WTC11 (cell line): ENCODE measurements around the gene PUS1. TPM values are rescaled to one million over a fixed set of nuclear protein-coding genes. Genes with fewer than 3 reads are reported as not detected.

ENCODE experiments used
- ATAC-seq: fragments of 200-7000 bp; cut with Tn5 transposase; 2 replicates; pipeline ENCODE4 v1.10.0; 2021; ENCODE audit warnings: mild to moderate bottlenecking, moderate library complexity
- CTCF ChIA-PET: fragments of 300-600 bp; sonication (Branson Sonifier 250); formaldehyde crosslinking; loops from one replicate; lab custom pipeline; 2021; ENCODE audit warnings: antibody characterized with exemption; lab: Charles Lee
- POLR2A ChIA-PET: fragments of 350-600 bp; sonication (Branson Sonifier 250); formaldehyde crosslinking; loops from one replicate; lab custom pipeline; 2021; ENCODE audit warnings: antibody characterized with exemption; lab: Charles Lee
- DNase-seq: peaks from one replicate; pipeline ENCODE4 v3.0.0; 2021; ENCODE audit warnings: low spot score
- H3K27ac Mint-ChIP-seq: 2 replicates; pipeline ENCODE4 v1.8.0; 2021; ENCODE audit warnings: mixed read lengths
- H3K27me3 Mint-ChIP-seq: 2 replicates; pipeline ENCODE4 v1.8.0; 2021; ENCODE audit warnings: low read depth, mild to moderate bottlenecking, moderate library complexity, mixed read lengths
- H3K36me3 Mint-ChIP-seq: 2 replicates; pipeline ENCODE4 v1.8.0; 2021; ENCODE audit warnings: mixed read lengths
- H3K4me1 Mint-ChIP-seq: 2 replicates; pipeline ENCODE4 v1.8.0; 2022; ENCODE audit warnings: mixed read lengths
- H3K4me3 Mint-ChIP-seq: 2 replicates; pipeline ENCODE4 v1.8.0; 2021; ENCODE audit warnings: mild to moderate bottlenecking, moderate library complexity, mixed read lengths
- H3K9me3 Mint-ChIP-seq: 2 replicates; pipeline ENCODE4 v1.8.0; 2021; ENCODE audit warnings: mixed read lengths
- AR ChIP-seq: fragments of 250-450 bp; sonication (Bioruptor Pico); IDR thresholded peaks from 2 replicates; pipeline ENCODE4 v1.9.0; 2021; ENCODE audit warnings: mild to moderate bottlenecking
- ATF2 ChIP-seq: sonication (generic); formaldehyde crosslinking; IDR thresholded peaks from 2 replicates; pipeline ENCODE4 v1.8.1; 2022; ENCODE audit warnings: low read depth, missing genetic modification reagents, borderline replicate concordance
- ELF4 ChIP-seq: sonication (generic); formaldehyde crosslinking; IDR thresholded peaks from 2 replicates; pipeline ENCODE4 v1.8.1; 2022; ENCODE audit warnings: low read depth, mild to moderate bottlenecking, moderate library complexity, missing genetic modification reagents
- EMX1 ChIP-seq: fragments of 250-450 bp; sonication (Bioruptor Pico); IDR thresholded peaks from 2 replicates; pipeline ENCODE4 v1.8.0; 2021; ENCODE audit warnings: mild to moderate bottlenecking
- ERG ChIP-seq: fragments of 250-450 bp; sonication (Bioruptor Pico); IDR thresholded peaks from 2 replicates; pipeline ENCODE4 v1.8.0; 2021; ENCODE audit warnings: mild to moderate bottlenecking
- ESRRA ChIP-seq: sonication (generic); formaldehyde crosslinking; IDR thresholded peaks from 2 replicates; pipeline ENCODE4 v1.8.1; 2022; ENCODE audit warnings: mild to moderate bottlenecking, missing genetic modification reagents, borderline replicate concordance
- GABPB1 ChIP-seq: sonication (generic); formaldehyde crosslinking; IDR thresholded peaks from 2 replicates; pipeline ENCODE4 v1.8.1; 2023; ENCODE audit warnings: mild to moderate bottlenecking, missing genetic modification reagents
- IRF1 ChIP-seq: sonication (generic); formaldehyde crosslinking; IDR thresholded peaks from 2 replicates; pipeline ENCODE4 v1.8.0; 2023; ENCODE audit warnings: missing genetic modification reagents
- MLX ChIP-seq: sonication (generic); formaldehyde crosslinking; IDR thresholded peaks from 2 replicates; pipeline ENCODE4 v1.8.1; 2023; ENCODE audit warnings: mild to moderate bottlenecking, missing genetic modification reagents, moderate library complexity
- MYBL2 ChIP-seq: sonication (generic); formaldehyde crosslinking; IDR thresholded peaks from 2 replicates; pipeline ENCODE4 v1.8.1; 2023; ENCODE audit warnings: mild to moderate bottlenecking, moderate library complexity, missing genetic modification reagents
- SMAD3 ChIP-seq: sonication (generic); formaldehyde crosslinking; IDR thresholded peaks from 2 replicates; pipeline ENCODE4 v1.8.0; 2022; ENCODE audit warnings: missing genetic modification reagents, mild to moderate bottlenecking, borderline replicate concordance
- TEAD4 ChIP-seq: sonication (generic); formaldehyde crosslinking; IDR thresholded peaks from 2 replicates; pipeline ENCODE4 v1.8.0; 2022; ENCODE audit warnings: mild to moderate bottlenecking, missing genetic modification reagents
- USF1 ChIP-seq: sonication (generic); formaldehyde crosslinking; IDR thresholded peaks from 2 replicates; pipeline ENCODE4 v1.8.0; 2022; ENCODE audit warnings: mild to moderate bottlenecking, missing genetic modification reagents
- USF2 ChIP-seq: sonication (generic); formaldehyde crosslinking; IDR thresholded peaks from 2 replicates; pipeline ENCODE4 v1.8.1; 2023; ENCODE audit warnings: mild to moderate bottlenecking, missing genetic modification reagents, moderate library complexity
- ZNF232 ChIP-seq: sonication (generic); formaldehyde crosslinking; IDR thresholded peaks from 2 replicates; pipeline ENCODE4 v1.8.0; 2022; ENCODE audit warnings: mild to moderate bottlenecking, missing genetic modification reagents
- ZNF396 ChIP-seq: fragments of 250-450 bp; sonication (Bioruptor Pico); IDR thresholded peaks from 2 replicates; pipeline ENCODE4 v1.8.0; 2021; ENCODE audit warnings: mild to moderate bottlenecking, moderate library complexity, borderline replicate concordance
- ZNF423 ChIP-seq: fragments of 250-450 bp; sonication (Bioruptor Pico); IDR thresholded peaks from 2 replicates; pipeline ENCODE4 v2.1.2; 2022; ENCODE audit warnings: mild to moderate bottlenecking, moderate library complexity
- total RNA-seq: library from RNA; stranded (reverse); gene quantifications from 3 replicates; pipeline ENCODE4 v1.2.3, GENCODE V29; 2021
- TF ChIP-seq, protein P1 (sequence below): sonication (generic); formaldehyde crosslinking; IDR thresholded peaks from 2 replicates; pipeline ENCODE4 v1.8.0; 2022; ENCODE audit warnings: mild to moderate bottlenecking, missing genetic modification reagents

The PUS1 gene
- total RNA-seq, 1 experiment from 2014 or later: 97.4 TPM

GRCh38 chr12:131965073-131965472 lies 36.0 kb downstream of the PUS1 start (continued):
- TF ChIP-seq, protein P1, sequence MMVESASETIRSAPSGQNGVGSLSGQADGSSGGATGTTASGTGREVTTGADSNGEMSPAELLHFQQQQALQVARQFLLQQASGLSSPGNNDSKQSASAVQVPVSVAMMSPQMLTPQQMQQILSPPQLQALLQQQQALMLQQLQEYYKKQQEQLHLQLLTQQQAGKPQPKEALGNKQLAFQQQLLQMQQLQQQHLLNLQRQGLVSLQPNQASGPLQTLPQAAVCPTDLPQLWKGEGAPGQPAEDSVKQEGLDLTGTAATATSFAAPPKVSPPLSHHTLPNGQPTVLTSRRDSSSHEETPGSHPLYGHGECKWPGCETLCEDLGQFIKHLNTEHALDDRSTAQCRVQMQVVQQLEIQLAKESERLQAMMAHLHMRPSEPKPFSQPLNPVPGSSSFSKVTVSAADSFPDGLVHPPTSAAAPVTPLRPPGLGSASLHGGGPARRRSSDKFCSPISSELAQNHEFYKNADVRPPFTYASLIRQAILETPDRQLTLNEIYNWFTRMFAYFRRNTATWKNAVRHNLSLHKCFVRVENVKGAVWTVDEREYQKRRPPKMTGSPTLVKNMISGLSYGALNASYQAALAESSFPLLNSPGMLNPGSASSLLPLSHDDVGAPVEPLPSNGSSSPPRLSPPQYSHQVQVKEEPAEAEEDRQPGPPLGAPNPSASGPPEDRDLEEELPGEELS (CRISPR knock-in tag): no peak
- TF ChIP-seq AR (CRISPR knock-in tag) (no peak), USF2 (CRISPR knock-in tag) (no peak), MLX (CRISPR knock-in tag) (no peak), GABPB1 (CRISPR knock-in tag) (no peak)
- TF ChIP-seq, all 79 proteins: peak for 0

DNA sequence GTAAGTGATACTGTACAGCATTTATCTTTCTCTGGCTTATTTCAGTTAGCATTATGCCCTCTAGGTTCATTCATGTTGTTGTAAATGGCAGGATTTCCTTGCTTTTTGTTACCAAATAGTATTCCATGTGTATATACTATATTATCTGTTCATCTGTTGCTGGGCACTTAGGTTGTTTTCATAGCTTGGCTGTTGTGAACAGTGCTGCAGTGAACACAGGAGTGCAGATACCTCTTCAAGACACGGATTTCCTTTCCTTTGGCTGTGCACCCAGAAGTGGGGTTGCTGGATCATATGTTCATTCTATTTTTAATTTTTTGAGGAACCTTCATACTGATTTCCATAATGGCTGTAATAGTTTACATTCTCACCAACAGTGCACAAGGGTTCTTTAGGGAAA lies 42.1 kb downstream of the PUS1 start:
- no peaks in the 10 kb centered on the region for H3K27me3 Mint-ChIP-seq
- CTCF ChIA-PET: no interaction called here
- TF ChIP-seq ERG (CRISPR knock-in tag) (no peak), SMAD3 (CRISPR knock-in tag) (no peak), ELF4 (CRISPR knock-in tag) (no peak), MYBL2 (CRISPR knock-in tag) (no peak), ZNF396 (CRISPR knock-in tag) (no peak), ZNF232 (no peak), IRF1 (CRISPR knock-in tag) (no peak), TEAD4 (CRISPR knock-in tag) (no peak), ATF2 (CRISPR knock-in tag) (no peak), ZNF423 (CRISPR knock-in tag) (no peak), ESRRA (CRISPR knock-in tag) (no peak), USF1 (CRISPR knock-in tag) (no peak), EMX1 (CRISPR knock-in tag) (no peak), GABPB1 (CRISPR knock-in tag) (no peak)
- TF ChIP-seq, protein P1 (CRISPR knock-in tag): no peak
- no peaks in the 10 kb centered on the region for H3K9me3 Mint-ChIP-seq
- POLR2A ChIA-PET: no interaction called here
- H3K27ac Mint-ChIP-seq: no peak overlapping the region; the same call in 1 of the 2 replicates
- ATAC-seq: no peak
- H3K4me3 Mint-ChIP-seq: no peak overlapping the region
- DNase-seq: no peak
- H3K4me1 Mint-ChIP-seq: no peaks in the 10 kb centered on the region
- no peaks in the 10 kb centered on the region for H3K36me3 Mint-ChIP-seq
